Skeletal muscle satellite cell (primary cell): ENCODE measurements around the gene ILDR1. TPM values are rescaled to one million over a fixed set of nuclear protein-coding genes. Genes with fewer than 3 reads are reported as not detected.

Source experiments
- small RNA-seq: library from RNA; depleted of rRNA; stranded (forward); fragments of <200 nt; gene quantifications from one replicate; pipeline ENCODE3, GENCODE V24; 2012

ILDR1 gene

Small RNAs within 50 kb of the gene (small RNA-seq; reads per million reads assigned to genes)
- gene RF00019, result not detected
